ENCODE results near the gene MTMR1.

GRCh38 chrX:150701377-150701776 is 8.2 kb downstream of the MTMR1 start:
- TF ChIP-seq CTCF (IDR thresholded peaks at IDR 0.05; ENCODE audit: poor library complexity, severe bottlenecking), result no peak
- no peak for TF ChIP-seq TAF1 (IDR thresholded peaks at IDR 0.05; ENCODE audit: low read depth)
- no peak for TF ChIP-seq SMC3 (conservative IDR thresholded peaks at IDR 0.05; ENCODE audit: poor library complexity)
- no peak for TF ChIP-seq EZH2 (IDR thresholded peaks at IDR 0.05; ENCODE audit: borderline replicate concordance, insufficient read depth, low read length, poor library complexity, severe bottlenecking)
- TF ChIP-seq EP300 (conservative IDR thresholded peaks at IDR 0.05; ENCODE audit: poor library complexity, severe bottlenecking), result no peak
- TF ChIP-seq POLR2AphosphoS5 (IDR thresholded peaks at IDR 0.05), result no peak
- TF ChIP-seq RAD21 (conservative IDR thresholded peaks at IDR 0.05), result no peak
- no peak for TF ChIP-seq MXI1 (conservative IDR thresholded peaks at IDR 0.05; ENCODE audit: poor library complexity, severe bottlenecking)

Data from neural cell (in vitro differentiated cells).